Measurements from ENCODE around the gene RNF123.

GRCh38 chr3:49668414-49668797 lies 21.0 kb upstream of the RNF123 start:
- TF ChIP-seq POLR2A (IDR thresholded peaks at IDR 0.05; ENCODE audit: low read depth, low read length) = no peak
- no peak for TF ChIP-seq CTCF (IDR thresholded peaks at IDR 0.05; ENCODE audit: extremely low read depth in 1 of 2, insufficient read depth in 1 of 2, low read depth in 1 of 2, low read length in 2 of 2)
- TF ChIP-seq MAX (IDR thresholded peaks at IDR 0.05; ENCODE audit: insufficient read depth, insufficient read length) = no peak
- TF ChIP-seq POLR2AphosphoS5 (IDR thresholded peaks at IDR 0.05; ENCODE audit: insufficient read depth, low read depth, low read length) = no peak
- no peak for TF ChIP-seq EZH2 (IDR thresholded peaks at IDR 0.05; ENCODE audit: borderline replicate concordance, low read depth, low read length, severe bottlenecking)
